D341Med (cell line): Measurements from ENCODE around the gene MARCHF2.

Experiments used
- DNase-seq: peaks from one replicate; pipeline ENCODE4 v3.0.0; 2012; ENCODE audit warnings: low spot score

The MARCHF2 gene

GRCh38 chr19:8453616-8454015 lies 40.5 kb downstream of the MARCHF2 start:
- DNase-seq, result no peak

GRCh38 chr19:8454218-8454617 lies 41.1 kb downstream of the MARCHF2 start:
- DNase-seq, result no peak

DNA sequence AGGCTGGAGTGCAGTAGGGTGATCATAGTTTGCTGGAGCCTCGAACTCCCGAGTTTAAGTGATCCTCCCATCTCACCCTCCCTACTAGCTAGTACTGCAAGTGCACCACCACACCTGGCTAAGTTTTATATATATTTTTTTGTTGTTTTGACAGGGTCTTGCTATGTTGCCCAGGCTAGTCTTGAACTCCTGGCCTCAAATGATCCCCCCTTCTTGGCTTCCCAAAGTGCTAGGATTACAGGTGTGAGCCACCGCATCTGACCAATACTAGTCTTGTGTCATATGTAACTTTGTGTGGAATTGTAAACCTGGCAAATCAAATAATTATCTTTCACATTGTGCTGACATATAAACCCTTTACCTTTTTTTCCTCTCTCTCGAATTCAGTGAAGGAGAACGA lies 41.9 kb downstream of the MARCHF2 start:
- no peak for DNase-seq

DNA sequence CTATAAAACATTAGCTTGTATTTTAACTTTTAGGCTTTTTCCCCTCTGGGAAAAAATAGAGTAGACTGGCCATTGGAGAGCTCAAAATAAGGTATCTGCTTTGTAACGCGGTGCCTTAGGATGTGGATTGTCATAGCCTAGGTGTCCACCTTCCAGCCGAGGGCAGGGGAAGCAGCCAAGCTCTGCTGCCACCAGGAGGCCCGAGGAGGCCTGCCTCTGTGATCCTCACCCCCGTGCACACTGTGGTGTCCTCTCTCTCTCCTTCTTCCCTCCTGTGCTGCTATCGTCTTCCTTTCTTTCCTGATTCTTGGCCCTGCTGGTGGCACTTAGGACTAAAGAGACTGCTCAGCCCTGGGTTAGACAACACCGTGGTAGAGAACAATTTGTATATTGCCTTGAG lies 43.0 kb downstream of the MARCHF2 start:
- DNase-seq, result no peak

DNA sequence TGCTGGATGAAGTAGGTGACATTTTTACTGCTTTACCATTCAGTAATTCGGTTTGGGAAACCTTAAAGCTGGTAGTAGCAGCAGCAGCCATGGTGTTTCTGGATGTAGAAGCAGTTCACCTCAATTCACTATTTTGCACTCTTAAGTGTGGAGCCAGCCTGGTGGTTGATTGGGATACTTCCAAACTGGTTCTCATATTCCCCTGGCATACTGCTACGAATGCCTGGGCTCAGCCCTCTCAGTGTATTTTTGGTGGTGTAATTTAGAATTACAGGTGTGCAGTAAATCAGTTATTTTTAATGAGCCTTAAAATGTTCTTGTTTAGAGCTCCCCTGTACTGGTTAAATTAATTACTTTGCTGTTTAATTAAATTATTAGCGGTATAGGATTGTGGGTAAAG lies 44.1 kb downstream of the MARCHF2 start:
- no peak for DNase-seq

DNA sequence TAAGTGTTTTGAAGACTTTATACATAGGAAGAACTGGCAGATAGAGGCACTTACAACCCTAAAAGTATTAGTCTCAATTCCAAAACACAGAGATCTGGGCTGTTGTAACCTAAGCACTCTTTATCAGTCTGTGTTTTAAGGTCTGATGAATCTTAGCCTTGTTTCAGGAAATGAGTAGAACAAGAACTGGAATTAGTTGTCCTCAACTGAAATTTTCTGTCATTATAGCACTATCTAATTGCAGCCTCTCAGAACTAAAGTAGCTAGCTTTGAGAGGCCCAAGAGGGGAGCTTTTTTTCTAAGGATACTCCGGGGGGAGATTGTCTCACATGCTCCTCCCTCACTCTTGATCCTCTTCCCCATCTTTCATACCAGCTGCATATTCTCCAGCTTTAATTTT lies 44.7 kb downstream of the MARCHF2 start:
- no peak for DNase-seq

GRCh38 chr19:8458380-8458779 lies 45.3 kb downstream of the MARCHF2 start:
- DNase-seq, result no peak

DNA sequence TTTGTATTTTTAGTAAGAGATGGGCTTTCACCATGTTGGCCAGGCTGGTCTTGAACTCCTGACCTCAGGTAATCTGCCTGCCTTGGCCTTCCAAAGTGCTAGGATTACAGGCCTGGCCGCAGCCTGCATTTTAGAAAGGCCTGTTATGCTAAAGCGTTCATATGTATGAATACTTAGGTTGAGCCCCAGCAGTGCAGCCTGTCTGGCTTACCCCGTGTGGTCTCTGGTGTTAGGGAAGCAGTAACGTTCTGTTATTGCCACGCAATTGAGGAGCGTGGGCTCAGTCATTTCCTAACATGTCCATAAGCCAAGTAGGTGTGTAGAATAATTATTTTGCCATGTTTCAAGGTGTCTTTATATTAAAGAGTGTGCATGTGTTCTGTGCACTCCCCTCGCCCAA lies 46.0 kb downstream of the MARCHF2 start:
- DNase-seq, result no peak

DNA sequence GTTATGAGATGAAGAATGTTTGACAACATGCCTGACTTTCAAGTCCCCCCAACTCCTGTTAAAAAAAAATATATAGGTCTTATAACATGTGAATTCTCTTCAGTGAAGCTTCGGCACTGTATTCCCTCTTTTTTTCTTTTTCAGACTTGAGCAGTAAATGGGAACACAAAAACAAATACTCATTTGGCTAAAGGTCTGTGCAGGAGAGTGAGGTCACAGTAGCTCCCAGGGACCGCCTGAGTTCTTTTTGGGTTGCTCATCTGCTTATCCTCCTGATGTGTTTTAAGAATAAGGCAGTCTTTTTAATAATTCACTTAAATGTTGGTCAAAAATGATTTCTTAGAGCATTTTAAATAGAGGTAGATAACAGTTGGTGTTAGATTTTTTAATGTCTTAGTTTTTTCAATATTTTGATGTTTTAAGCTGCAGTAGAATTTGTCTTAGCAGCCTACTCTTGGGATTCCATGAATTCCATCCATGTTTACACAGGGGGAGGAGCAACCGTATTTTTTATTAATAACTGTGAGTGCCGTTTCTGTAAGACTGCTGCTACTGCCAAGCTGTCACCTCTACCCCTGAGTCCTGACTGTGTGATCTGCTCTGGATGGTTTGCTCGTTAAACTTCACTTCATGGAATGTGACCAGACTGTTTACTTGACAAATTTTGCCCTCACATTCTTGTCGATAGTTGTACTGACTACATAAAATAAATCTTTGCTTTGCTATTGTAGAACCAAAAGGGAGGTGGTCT lies 46.6 kb downstream of the MARCHF2 start:
- no peak for DNase-seq

GRCh38 chr19:8460516-8461298 lies 47.6 kb downstream of the MARCHF2 start:
- no peak for DNase-seq

GRCh38 chr19:8461376-8461775 lies 48.3 kb downstream of the MARCHF2 start:
- no peak for DNase-seq

DNA sequence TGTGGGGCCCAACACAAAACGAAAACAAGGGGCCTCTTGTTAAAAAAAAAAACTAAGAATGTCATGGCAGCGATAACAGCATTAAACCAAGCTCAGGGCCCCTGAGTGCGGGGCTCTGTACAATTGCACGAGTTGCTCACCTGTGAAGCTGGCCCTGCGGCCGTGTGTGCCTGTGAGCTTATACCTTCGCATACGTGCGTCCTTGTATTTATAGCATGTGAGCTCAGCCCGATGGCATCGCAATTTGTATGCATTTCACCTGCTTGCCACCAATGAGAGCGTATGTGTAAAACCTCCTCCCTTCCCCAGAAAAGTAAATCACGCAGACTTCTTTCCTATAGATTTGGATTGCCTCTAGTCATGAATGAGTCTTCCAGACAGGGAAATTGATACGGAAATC lies 48.8 kb downstream of the MARCHF2 start:
- DNase-seq, result no peak

DNA sequence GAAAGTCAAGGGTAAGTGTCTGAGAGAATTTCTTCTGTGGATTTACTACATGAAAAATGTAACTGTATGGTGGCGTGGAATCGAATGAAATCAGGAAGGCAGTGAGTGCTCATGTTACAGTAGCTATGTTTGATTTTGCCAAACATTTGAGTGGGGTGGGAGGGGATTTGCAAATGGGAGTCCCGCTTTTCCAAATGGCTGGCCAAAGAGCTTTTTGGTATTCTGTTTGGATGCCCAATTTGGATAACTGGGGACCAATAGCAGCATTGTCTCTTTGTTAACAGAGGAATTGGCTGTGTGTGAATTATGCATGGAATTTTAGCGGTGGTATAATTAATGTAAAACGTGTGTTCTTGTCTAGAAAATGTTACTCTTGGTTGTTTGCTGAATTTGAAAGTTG lies 49.5 kb downstream of the MARCHF2 start:
- DNase-seq, result no peak

DNA sequence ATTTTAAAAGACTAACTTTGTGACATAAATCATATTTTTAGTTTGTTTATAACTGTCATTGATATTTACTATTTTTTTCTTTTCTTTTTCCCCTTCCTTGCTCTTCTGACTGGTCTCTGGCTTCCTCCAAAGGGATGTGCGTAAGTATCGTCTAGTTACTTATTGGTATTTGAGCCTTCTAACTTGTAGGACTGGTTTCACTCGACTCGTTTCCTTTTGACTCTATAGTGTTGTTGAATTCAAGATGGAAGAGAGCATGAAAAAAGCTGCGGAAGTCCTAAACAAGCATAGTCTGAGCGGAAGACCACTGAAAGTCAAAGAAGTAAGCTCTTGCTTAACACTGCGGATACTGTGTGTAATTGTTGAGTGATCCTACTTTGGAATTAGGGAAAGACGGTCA lies 50.3 kb downstream of the MARCHF2 start:
- DNase-seq, result no peak

DNA sequence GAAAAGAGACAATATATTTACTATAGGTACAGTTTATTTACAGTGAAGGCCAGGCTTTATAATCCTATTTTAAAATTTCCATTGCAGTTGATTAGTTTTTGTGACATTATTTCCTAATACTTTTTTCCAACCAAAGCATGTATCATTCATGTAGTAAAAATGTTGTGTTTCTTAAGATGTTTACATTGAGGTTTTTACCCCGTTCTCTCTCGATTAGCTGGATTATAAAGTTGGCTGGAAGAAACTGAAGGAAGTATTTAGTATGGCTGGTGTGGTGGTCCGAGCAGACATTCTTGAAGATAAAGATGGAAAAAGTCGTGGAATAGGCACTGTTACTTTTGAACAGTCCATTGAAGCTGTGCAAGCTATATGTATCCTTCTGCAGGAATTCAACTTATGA lies 52.9 kb downstream of the MARCHF2 start:
- no peak for DNase-seq

DNA sequence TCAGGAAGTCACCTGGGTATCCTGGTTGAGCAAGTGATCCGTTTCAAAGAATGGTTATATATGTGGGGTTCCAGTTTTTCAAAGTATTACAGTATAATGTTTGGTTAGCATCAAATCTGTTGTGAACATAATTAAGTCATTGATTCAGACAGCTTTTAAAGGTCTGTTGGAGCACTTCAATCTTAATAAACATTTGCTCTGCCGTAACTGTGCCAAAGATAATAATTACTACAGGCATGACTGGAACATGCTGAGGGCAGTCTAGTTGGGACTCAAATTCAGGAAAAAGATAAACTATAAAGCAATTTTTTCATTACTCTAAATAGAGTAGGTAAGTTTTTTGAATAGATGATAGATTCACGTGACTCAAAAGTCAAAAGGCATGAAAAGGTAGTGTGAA lies 55.0 kb downstream of the MARCHF2 start:
- no peak for DNase-seq

DNA sequence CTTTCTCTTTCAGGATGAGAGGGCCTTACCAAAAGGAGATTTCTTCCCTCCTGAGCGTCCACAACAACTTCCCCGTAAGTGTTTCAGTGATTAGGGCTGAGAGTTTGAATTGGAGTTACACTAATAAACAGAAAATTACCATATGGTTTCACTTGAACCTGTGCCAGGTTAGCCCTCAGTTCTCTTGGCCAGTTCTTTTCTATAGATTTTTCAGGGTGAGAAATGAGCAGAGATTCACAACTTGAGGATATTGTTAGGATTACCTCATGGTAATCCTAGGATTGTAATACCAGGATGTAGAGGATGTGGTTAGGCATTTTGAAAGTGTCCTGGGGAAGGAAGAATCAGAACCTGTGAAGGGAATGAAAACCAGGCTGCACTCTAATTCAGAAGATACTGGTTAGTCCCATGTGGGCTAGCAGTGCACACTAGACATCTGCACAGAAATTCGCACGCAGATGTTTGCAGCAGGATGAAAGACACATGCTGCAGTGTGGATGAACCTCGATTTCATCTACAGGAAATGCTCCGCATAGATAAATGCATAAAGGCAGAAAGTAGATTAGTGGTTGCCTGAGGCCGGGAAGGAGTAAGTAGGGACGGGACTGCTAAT lies 55.8 kb downstream of the MARCHF2 start:
- no peak for DNase-seq

GRCh38 chr19:8469613-8470368 lies 56.7 kb downstream of the MARCHF2 start:
- DNase-seq, result no peak

DNA sequence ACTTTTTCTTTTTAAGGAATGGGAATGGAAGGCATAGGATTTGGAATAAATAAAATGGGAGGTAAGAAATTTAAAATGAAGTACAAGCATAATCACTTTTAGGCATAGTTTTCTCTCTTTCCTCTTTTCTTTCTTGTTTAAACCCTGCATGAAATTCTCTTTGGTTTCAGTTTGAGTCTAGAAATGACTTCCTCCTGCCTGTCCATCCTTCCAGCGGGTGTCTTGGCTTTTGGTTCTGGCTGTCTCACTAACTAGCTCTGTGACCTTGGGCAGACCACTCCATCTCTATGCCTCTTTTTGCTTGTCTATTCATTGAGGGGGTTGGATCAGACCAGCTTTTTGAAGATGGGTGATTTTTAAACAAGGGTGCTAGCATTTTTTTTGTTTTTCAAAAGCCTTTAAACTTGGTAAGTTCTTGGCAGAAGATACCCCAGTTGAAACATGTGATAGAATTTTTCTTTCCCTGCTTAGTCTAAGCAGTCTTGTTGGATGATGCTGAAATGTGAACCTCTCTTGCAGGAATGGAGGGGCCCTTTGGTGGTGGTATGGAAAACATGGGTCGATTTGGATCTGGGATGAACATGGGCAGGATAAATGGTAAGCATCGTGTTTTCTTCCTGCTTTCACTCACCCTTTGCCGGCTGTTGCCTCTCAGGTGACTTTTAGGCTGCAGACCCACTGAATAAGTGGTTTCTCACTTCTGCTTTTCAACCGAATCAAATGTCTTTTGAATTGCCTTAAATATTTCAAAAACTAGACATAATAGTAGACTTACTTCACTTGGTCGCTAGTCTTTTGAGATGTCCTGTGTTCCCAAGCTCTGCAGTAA lies 60.8 kb downstream of the MARCHF2 start:
- no peak for DNase-seq

DNA sequence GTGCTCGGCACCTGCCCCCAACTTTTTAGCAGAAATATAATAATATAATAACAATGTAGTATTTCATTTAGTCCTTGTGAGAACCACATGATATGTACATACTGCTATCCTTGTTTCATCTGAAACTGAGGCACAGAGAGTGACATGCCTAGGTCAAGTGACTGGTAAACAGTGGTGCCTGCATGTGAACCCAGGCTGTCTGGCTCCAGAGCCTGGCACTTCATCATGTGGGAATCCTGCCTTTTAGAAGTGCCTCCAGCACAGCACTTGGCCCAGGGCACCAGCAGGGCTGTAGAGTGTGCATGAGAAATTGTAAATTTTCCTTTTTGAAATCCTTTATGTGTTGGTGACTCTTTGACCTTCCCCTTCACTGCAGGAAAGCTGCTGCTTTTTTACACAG lies 61.9 kb downstream of the MARCHF2 start:
- no peak for DNase-seq

GRCh38 chr19:8476524-8476923 lies 63.4 kb downstream of the MARCHF2 start:
- no peak for DNase-seq

GRCh38 chr19:8477889-8478288 lies 64.8 kb downstream of the MARCHF2 start:
- no peak for DNase-seq
